Right ventricle myocardium superior (tissue), 1 donor: ENCODE results near the gene CPSF2. TPM values are rescaled to one million over a fixed set of nuclear protein-coding genes. Genes with fewer than 3 reads are reported as not detected.
"Not testable (repeated sequence)": the region's sequence is repeated elsewhere in the genome, so short reads cannot be mapped to it uniquely, and the experiment has no call there.

Experiments used
- ATAC-seq: fragments of 200-7000 bp; cut with Tn5 transposase; one replicate; pipeline ENCODE4 v1.9.1; 2020; ENCODE audit warnings: mild to moderate bottlenecking; ENCODE audit not compliant: poor library complexity
- DNase-seq: peaks from one replicate; pipeline ENCODE4 v3.0.0-alpha.2; 2020
- intact Hi-C: fragments of 100-400 bp; cut with DNase I; formaldehyde crosslinking; loops from one replicate; pipeline ENCODE4 v1.11.2; 2022
- total RNA-seq: library from RNA; stranded (reverse); fragmentation: NEBNext Ultra II Directional; extraction: Animal tissue kit (Norgen Biotek cat#: 25700); gene quantifications from one replicate; pipeline ENCODE4 v1.2.1, GENCODE V29; 2021
- donor health status: DM: no; HTN: yes; CAD: no; lungs with severe emphysema.

The CPSF2 gene
- total RNA-seq, 1 donor from 2014 or later, result 35.3 TPM

GRCh38 chr14:92209141-92209540, 87.4 kb downstream of the CPSF2 start:
- DNase-seq, result no peak
- intact Hi-C loops, result no loop called here
- no peak for ATAC-seq

GRCh38 chr14:92213125-92213524, 91.4 kb downstream of the CPSF2 start:
- ATAC-seq, DNase-seq, intact Hi-C loops: not testable (repeated sequence)

DNA sequence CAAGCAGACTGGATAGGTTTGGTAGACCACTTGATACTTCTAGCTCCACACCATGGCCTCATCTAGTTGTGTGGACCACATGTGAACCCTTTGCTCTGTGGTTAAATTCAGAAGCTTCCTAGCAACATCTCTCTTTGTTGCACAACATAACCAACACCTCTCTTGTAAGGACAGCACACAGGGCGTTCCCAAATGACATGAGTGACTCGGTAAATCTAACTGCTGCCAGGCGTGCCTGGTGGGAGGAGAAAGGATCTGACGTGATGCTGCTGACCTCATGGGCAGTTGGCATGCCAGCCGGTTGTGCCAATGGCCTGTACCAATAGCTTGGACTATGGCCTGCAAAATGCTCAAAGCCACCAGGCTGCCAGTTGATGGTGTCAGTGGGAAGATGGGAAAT, 93.8 kb downstream of the CPSF2 start:
- ATAC-seq, result no peak
- no peak for DNase-seq
- intact Hi-C loops, result no loop called here

DNA sequence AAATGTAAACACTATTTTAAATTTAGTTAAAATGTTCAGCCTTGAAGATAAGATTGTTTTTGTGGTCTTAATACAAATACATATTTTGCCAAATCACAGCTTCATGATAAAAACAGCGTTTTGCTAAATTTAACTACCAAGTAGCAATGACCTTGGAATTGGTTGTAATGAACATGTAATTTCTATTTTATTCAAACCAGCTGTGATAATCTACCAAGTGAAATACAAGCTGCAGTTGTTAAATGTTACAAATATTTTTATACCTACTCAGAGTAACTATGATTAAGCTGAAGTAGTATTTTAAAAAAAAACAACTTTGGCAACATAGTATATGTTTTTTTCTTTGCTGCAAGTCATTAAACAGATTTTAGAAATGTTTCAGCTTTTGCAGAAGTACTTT, 96.2 kb downstream of the CPSF2 start:
- DNase-seq (no peak), ATAC-seq (no peak)
- intact Hi-C loops, result no loop called here

Other genes starting within 250 kb of the CPSF2 start
- gene FBLN5, start 174.3 kb upstream of the CPSF2 start, total RNA-seq, result 70.5 TPM
- gene TRIP11, start 81.9 kb upstream of the CPSF2 start, total RNA-seq, result 47.7 TPM
- gene ATXN3, start 15.4 kb upstream of the CPSF2 start, total RNA-seq, result 14.6 TPM
- 660 TPM for gene NDUFB1, start 263 bp upstream of the CPSF2 start, total RNA-seq
- 0.27 TPM for gene SLC24A4, start 201.2 kb downstream of the CPSF2 start, total RNA-seq